Effector memory CD4-positive, alpha-beta T cell (primary cell): ENCODE measurements around the gene DRC7.

Experiments
- DNase-seq, 3 donors: peaks; one replicate each; pipeline ENCODE4 v3.0.0-alpha.2; 2020
- H3K27ac ChIP-seq: 2 replicates; pipeline ENCODE4 v1.7.0; 2013; ENCODE audit warnings: mild to moderate bottlenecking, low read length, moderate library complexity; ENCODE audit not compliant: insufficient read depth, poor library complexity, severe bottlenecking
- H3K27me3 ChIP-seq: replicated peaks from 2 replicates; pipeline ENCODE4 v1.7.0; 2013; ENCODE audit warnings: mild to moderate bottlenecking, low read length; ENCODE audit not compliant: insufficient read depth, control insufficient read depth, poor library complexity, severe bottlenecking
- H3K36me3 ChIP-seq: 2 replicates; pipeline ENCODE4 v1.7.0; 2013; ENCODE audit warnings: mild to moderate bottlenecking, low read length, moderate library complexity; ENCODE audit not compliant: control insufficient read depth, insufficient read depth
- H3K4me1 ChIP-seq: 2 replicates; pipeline ENCODE4 v1.7.0; 2013; ENCODE audit warnings: low read length, mild to moderate bottlenecking; ENCODE audit not compliant: control insufficient read depth, insufficient read depth, poor library complexity, severe bottlenecking
- H3K4me3 ChIP-seq: 2 replicates; pipeline ENCODE4 v1.7.0; 2013; ENCODE audit warnings: low read length, low read depth, mild to moderate bottlenecking; ENCODE audit not compliant: insufficient read depth, poor library complexity, severe bottlenecking
- H3K9me3 ChIP-seq: 2 replicates; pipeline ENCODE4 v1.7.0; 2013; ENCODE audit warnings: mild to moderate bottlenecking, low read length, moderate library complexity; ENCODE audit not compliant: control insufficient read depth

Gene DRC7

GRCh38 chr16:57749101-57749692, 54.6 kb downstream of the DRC7 start:
- H3K27me3 ChIP-seq: no peaks in the 10 kb centered on the region
- H3K27ac ChIP-seq: no peak overlapping the region
- no peak overlapping the region for H3K4me3 ChIP-seq
- H3K9me3 ChIP-seq: no peaks in the 10 kb centered on the region
- DNase-seq: no peak
- no peaks in the 10 kb centered on the region for H3K4me1 ChIP-seq
- H3K36me3 ChIP-seq: peaks cover 16% of the 10 kb centered on the region

GRCh38 chr16:57749856-57750452, 55.3 kb downstream of the DRC7 start:
- no peaks in the 10 kb centered on the region for H3K27me3 ChIP-seq
- H3K4me1 ChIP-seq: no peaks in the 10 kb centered on the region
- no peak overlapping the region for H3K27ac ChIP-seq
- no peaks in the 10 kb centered on the region for H3K9me3 ChIP-seq
- peaks cover 16% of the 10 kb centered on the region for H3K36me3 ChIP-seq
- no peak overlapping the region for H3K4me3 ChIP-seq
- DNase-seq: no peak

DNA sequence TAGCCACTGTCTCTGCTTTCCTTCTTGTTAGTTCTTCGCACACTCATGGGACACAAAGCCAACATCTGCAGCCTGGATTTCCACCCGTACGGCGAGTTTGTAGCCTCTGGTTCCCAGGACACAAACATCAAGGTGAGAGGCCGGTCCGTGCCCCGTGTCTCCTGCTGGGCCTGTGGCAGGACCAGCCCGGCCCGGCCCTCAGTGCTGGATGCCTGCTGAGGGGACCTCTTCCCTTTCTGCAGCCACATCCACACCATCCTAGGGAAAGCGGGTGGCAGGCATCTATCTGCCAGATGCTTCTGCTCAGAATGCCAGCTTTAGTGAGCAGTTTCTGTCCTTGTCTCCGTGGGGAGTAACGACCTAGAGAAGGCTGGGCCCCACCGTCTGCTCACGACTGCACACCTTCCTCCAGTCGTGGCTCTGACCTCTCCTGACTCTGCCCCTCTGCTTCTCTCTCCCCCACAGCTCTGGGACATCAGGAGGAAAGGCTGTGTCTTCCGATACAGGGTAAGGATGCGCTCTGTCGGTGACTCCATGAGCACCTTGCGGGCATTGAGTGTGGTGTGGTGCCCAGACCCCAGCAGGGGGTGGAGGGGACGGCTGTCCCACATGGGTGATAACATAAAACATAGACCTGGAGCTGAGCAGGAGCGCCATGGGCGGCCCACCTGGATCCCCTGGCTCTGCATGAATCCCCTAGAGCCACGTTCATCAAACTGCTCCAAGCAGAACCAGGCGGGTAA, 56.4 kb downstream of the DRC7 start:
- no peaks in the 10 kb centered on the region for H3K4me1 ChIP-seq
- H3K4me3 ChIP-seq: no peak overlapping the region
- H3K27ac ChIP-seq: no peak overlapping the region
- no peak for DNase-seq
- H3K27me3 ChIP-seq: no peaks in the 10 kb centered on the region
- peaks cover 19% of the 10 kb centered on the region for H3K36me3 ChIP-seq
- no peaks in the 10 kb centered on the region for H3K9me3 ChIP-seq

- Histone ChIP-seq H3K27ac (no peak overlapping the region), H3K4me1 (no peaks in the 10 kb centered on the region), H3K4me3 (no peak overlapping the region), H3K27me3 (no peaks in the 10 kb centered on the region), H3K36me3 (peaks cover 22% of the 10 kb centered on the region), H3K9me3 (no peaks in the 10 kb centered on the region)
- DNase-seq: no peak
Observed at GRCh38 chr16:57751539-57752202, 57.1 kb downstream of the DRC7 start.

GRCh38 chr16:57752203-57752580, 57.6 kb downstream of the DRC7 start:
- H3K36me3 ChIP-seq: peaks cover 22% of the 10 kb centered on the region
- H3K9me3 ChIP-seq: no peaks in the 10 kb centered on the region
- no peaks in the 10 kb centered on the region for H3K27me3 ChIP-seq
- no peak overlapping the region for H3K4me3 ChIP-seq
- no peak for DNase-seq
- peaks cover 2% of the 10 kb centered on the region for H3K4me1 ChIP-seq
- H3K27ac ChIP-seq: no peak overlapping the region

GRCh38 chr16:57752581-57753447, 58.2 kb downstream of the DRC7 start:
- Histone ChIP-seq H3K9me3 (no peaks in the 10 kb centered on the region), H3K27me3 (no peaks in the 10 kb centered on the region), H3K4me3 (no peak overlapping the region), H3K4me1 (peaks cover 3% of the 10 kb centered on the region), H3K36me3 (peaks cover 22% of the 10 kb centered on the region), H3K27ac (no peak overlapping the region)
- no peak for DNase-seq

DNA sequence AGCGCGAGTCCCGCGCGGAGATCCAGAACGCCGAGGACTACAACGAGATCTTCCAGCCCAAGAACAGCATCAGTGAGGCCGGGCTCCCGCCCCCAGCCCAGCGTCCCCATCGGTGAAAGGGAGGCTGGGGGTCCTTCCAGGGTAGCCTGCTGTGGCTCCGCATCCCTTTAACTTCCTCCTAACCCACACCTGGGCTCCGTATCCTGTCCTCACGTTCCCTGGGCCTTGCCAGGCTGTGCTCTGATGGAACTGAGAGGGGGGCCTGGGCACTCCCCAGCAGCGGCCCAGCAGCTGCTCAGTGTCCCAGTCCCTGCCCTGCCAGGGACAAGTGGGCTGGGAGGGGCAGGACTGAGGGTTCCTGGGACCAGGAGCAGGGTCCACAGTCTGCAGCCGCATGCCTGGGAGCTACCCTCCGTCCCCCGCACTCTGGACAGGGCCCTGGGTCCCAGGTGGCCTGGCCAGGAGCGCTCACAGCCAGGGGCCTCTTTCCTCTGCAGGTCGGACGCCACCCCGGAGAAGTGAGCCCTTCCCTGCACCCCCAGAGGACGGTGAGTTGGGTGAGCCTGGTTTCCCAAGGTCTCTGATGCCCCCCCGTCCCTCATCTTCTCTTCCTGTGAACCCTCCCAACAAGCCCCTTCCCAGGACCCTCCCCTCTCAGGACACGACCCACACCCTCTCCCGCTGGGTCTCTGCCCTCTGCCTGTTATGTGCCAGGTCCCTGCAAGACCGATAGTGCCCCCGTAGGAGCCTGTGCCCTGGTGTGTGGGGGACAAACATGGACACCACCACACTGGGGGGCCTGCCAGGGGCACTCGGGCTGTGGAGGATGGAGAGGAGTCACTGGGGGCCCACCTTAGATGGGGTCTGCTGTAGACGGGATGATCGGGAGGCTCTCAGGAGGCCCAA, 59.1 kb downstream of the DRC7 start:
- H3K27ac ChIP-seq: no peak overlapping the region
- H3K36me3 ChIP-seq: peaks cover 22% of the 10 kb centered on the region

GRCh38 chr16:57754354-57755060, 59.9 kb downstream of the DRC7 start:
- Histone ChIP-seq H3K9me3 (no peaks in the 10 kb centered on the region), H3K36me3 (peaks cover 20% of the 10 kb centered on the region), H3K4me1 (peaks cover 3% of the 10 kb centered on the region), H3K27ac (no peak overlapping the region), H3K4me3 (no peak overlapping the region), H3K27me3 (no peaks in the 10 kb centered on the region)
- DNase-seq: no peak

More for the DNA sequence above, 59.1 kb downstream of the DRC7 start:
- Histone ChIP-seq H3K4me3 (no peak overlapping the region), H3K9me3 (no peaks in the 10 kb centered on the region), H3K4me1 (peaks cover 3% of the 10 kb centered on the region), H3K27me3 (no peaks in the 10 kb centered on the region)
- DNase-seq: no peak
